Glutamatergic neuron (in vitro differentiated cells): ENCODE measurements around the gene PDE8A. TPM values are rescaled to one million over a fixed set of nuclear protein-coding genes. Genes with fewer than 3 reads are reported as not detected.

ENCODE experiments used
- DNase-seq: peaks from one replicate; pipeline ENCODE4 v3.0.0; 2022
- H3K27ac Mint-ChIP-seq: one replicate; pipeline ENCODE4 v1.8.0; 2020; ENCODE audit warnings: mild to moderate bottlenecking, mixed read lengths, inconsistent platforms; ENCODE audit not compliant: unreplicated experiment
- H3K27me3 Mint-ChIP-seq: one replicate; pipeline ENCODE4 v1.8.0; 2020; ENCODE audit warnings: mild to moderate bottlenecking, moderate library complexity, mixed read lengths, inconsistent platforms; ENCODE audit not compliant: unreplicated experiment
- H3K36me3 Mint-ChIP-seq: one replicate; pipeline ENCODE4 v1.8.0; 2020; ENCODE audit warnings: mild to moderate bottlenecking, mixed read lengths, inconsistent platforms; ENCODE audit not compliant: unreplicated experiment
- H3K4me1 Mint-ChIP-seq: one replicate; pipeline ENCODE4 v1.8.0; 2020; ENCODE audit warnings: mild to moderate bottlenecking, low read depth, mixed read lengths, inconsistent platforms; ENCODE audit not compliant: unreplicated experiment
- H3K4me3 Mint-ChIP-seq: one replicate; pipeline ENCODE4 v1.8.0; 2020; ENCODE audit warnings: mild to moderate bottlenecking, mixed read lengths, inconsistent platforms; ENCODE audit not compliant: unreplicated experiment
- H3K9me3 Mint-ChIP-seq: one replicate; pipeline ENCODE4 v1.8.0; 2020; ENCODE audit warnings: mild to moderate bottlenecking, moderate library complexity, mixed read lengths, inconsistent platforms; ENCODE audit not compliant: unreplicated experiment
- CTCF ChIP-seq: fragments of 200-600 bp; sonication (generic); IDR thresholded peaks from one replicate; pipeline ENCODE4 v1.5.0; 2021; ENCODE audit not compliant: partially characterized antibody, unreplicated experiment
- total RNA-seq: library from RNA; stranded (reverse); fragmentation: NEBNext Ultra II Directional; extraction: Animal tissue kit (Norgen Biotek cat#: 25700); gene quantifications from one replicate; pipeline ENCODE4 v1.2.1, GENCODE V29; 2021; ENCODE audit not compliant: unreplicated experiment

The PDE8A gene
- total RNA-seq, 1 donor from 2014 or later = 5.7 TPM

GRCh38 chr15:84947947-84948830 is 33.5 kb upstream of the PDE8A start:
- no peak overlapping the region for H3K4me3 Mint-ChIP-seq
- no peaks in the 10 kb centered on the region for H3K36me3 Mint-ChIP-seq
- peaks cover 22% of the 10 kb centered on the region for H3K4me1 Mint-ChIP-seq
- H3K27ac Mint-ChIP-seq = no peak overlapping the region
- DNase-seq = no peak
- H3K27me3 Mint-ChIP-seq = peaks cover 5% of the 10 kb centered on the region
- peaks cover 7% of the 10 kb centered on the region for H3K9me3 Mint-ChIP-seq
- TF ChIP-seq CTCF = no peak

- Mint-ChIP-seq H3K36me3 (no peaks in the 10 kb centered on the region), H3K27me3 (peaks cover 5% of the 10 kb centered on the region), H3K4me3 (no peak overlapping the region)
These were observed 32.6 kb upstream of the PDE8A start for GRCh38 chr15:84949043-84949442.

GRCh38 chr15:84949845-84950569 is 31.6 kb upstream of the PDE8A start:
- Mint-ChIP-seq H3K4me1 (peaks cover 12% of the 10 kb centered on the region), H3K27ac (no peak overlapping the region), H3K36me3 (no peaks in the 10 kb centered on the region), H3K27me3 (peaks cover 2% of the 10 kb centered on the region), H3K4me3 (no peak overlapping the region), H3K9me3 (peaks cover 3% of the 10 kb centered on the region)
- DNase-seq = no peak
- no peak for TF ChIP-seq CTCF

More at GRCh38 chr15:84949043-84949442, 32.6 kb upstream of the PDE8A start:
- no peak overlapping the region for H3K27ac Mint-ChIP-seq
- H3K9me3 Mint-ChIP-seq = peaks cover 7% of the 10 kb centered on the region
- TF ChIP-seq CTCF = no peak
- peaks cover 18% of the 10 kb centered on the region for H3K4me1 Mint-ChIP-seq
- no peak for DNase-seq

- TF ChIP-seq CTCF = no peak
- no peaks in the 10 kb centered on the region for H3K9me3 Mint-ChIP-seq
These were observed 31.0 kb upstream of the PDE8A start for GRCh38 chr15:84950570-84951111.

GRCh38 chr15:84951736-84952135 is 29.9 kb upstream of the PDE8A start:
- peaks cover 9% of the 10 kb centered on the region for H3K4me1 Mint-ChIP-seq
- DNase-seq = no peak
- H3K4me3 Mint-ChIP-seq = no peak overlapping the region
- no peak overlapping the region for H3K27ac Mint-ChIP-seq
- no peak for TF ChIP-seq CTCF
- H3K36me3 Mint-ChIP-seq = no peaks in the 10 kb centered on the region
- H3K27me3 Mint-ChIP-seq = no peaks in the 10 kb centered on the region
- no peaks in the 10 kb centered on the region for H3K9me3 Mint-ChIP-seq

More at GRCh38 chr15:84950570-84951111, 31.0 kb upstream of the PDE8A start:
- H3K4me3 Mint-ChIP-seq = no peak overlapping the region
- H3K27me3 Mint-ChIP-seq = no peaks in the 10 kb centered on the region
- no peak for DNase-seq
- H3K36me3 Mint-ChIP-seq = no peaks in the 10 kb centered on the region
- peaks cover 9% of the 10 kb centered on the region for H3K4me1 Mint-ChIP-seq
- H3K27ac Mint-ChIP-seq = no peak overlapping the region
